MM.1S (cell line): ENCODE measurements around the gene TMEM187.

Source experiments
- DNase-seq: peaks from one replicate; pipeline ENCODE4 v3.0.0-alpha.2; 2015
- H2AFZ ChIP-seq: fragments of 300-600 bp; sonication (generic); 2 replicates; pipeline ENCODE4 v1.6.0; 2016; ENCODE audit warnings: antibody characterized with exemption, low read length
- H3F3A ChIP-seq: fragments of 300-600 bp; sonication (generic); 2 replicates; pipeline ENCODE4 v1.6.1; 2016; ENCODE audit warnings: mild to moderate bottlenecking, antibody characterized with exemption, low read length, moderate library complexity, mixed read lengths; ENCODE audit not compliant: insufficient read depth
- H3K27ac ChIP-seq: fragments of 300-600 bp; sonication (generic); 2 replicates; pipeline ENCODE4 v1.5.1; 2016; ENCODE audit warnings: mild to moderate bottlenecking, low read length
- H3K27me3 ChIP-seq: fragments of 300-600 bp; sonication (generic); replicated peaks from 2 replicates; pipeline ENCODE4 v1.6.0; 2016; ENCODE audit warnings: low read length; ENCODE audit not compliant: insufficient read depth
- H3K36me3 ChIP-seq: fragments of 300-600 bp; sonication (generic); replicated peaks from 2 replicates; pipeline ENCODE4 v1.6.1; 2016; ENCODE audit warnings: mild to moderate bottlenecking, low read length, mixed read lengths; ENCODE audit not compliant: insufficient read depth
- H3K4me1 ChIP-seq: fragments of 300-600 bp; sonication (generic); 2 replicates; pipeline ENCODE4 v1.6.1; 2016; ENCODE audit warnings: low read length, mixed read lengths
- H3K4me2 ChIP-seq: fragments of 300-600 bp; sonication (generic); 2 replicates; pipeline ENCODE4 v1.6.0; 2016; ENCODE audit warnings: low read depth, low read length
- H3K4me3 ChIP-seq: fragments of 300-600 bp; sonication (generic); 2 replicates; pipeline ENCODE4 v1.5.1; 2016; ENCODE audit warnings: low read length, mixed read lengths
- H3K79me2 ChIP-seq: fragments of 300-600 bp; sonication (generic); 2 replicates; pipeline ENCODE4 v1.6.1; 2016; ENCODE audit warnings: mixed run types, low read length, mixed read lengths
- H3K9ac ChIP-seq: fragments of 300-600 bp; sonication (generic); 2 replicates; pipeline ENCODE4 v1.6.1; 2016; ENCODE audit warnings: low read length, mixed read lengths
- H3K9me2 ChIP-seq: fragments of 300-600 bp; sonication (generic); replicated peaks from 2 replicates; pipeline ENCODE4 v1.6.1; 2016; ENCODE audit warnings: mild to moderate bottlenecking, low read length, mixed read lengths; ENCODE audit not compliant: insufficient read depth
- H3K9me3 ChIP-seq: fragments of 300-600 bp; sonication (generic); replicated peaks from 2 replicates; pipeline ENCODE4 v1.6.1; 2016; ENCODE audit warnings: mild to moderate bottlenecking, low read length, mixed read lengths; ENCODE audit not compliant: insufficient read depth
- H4K20me1 ChIP-seq: fragments of 300-600 bp; sonication (generic); 2 replicates; pipeline ENCODE4 v1.6.1; 2016; ENCODE audit warnings: mild to moderate bottlenecking, low read length, moderate library complexity, mixed read lengths; ENCODE audit not compliant: insufficient read depth
- CTCF ChIP-seq: fragments of 300-600 bp; sonication (generic); IDR thresholded peaks from 2 replicates; pipeline ENCODE4 v1.5.1; 2016; ENCODE audit warnings: antibody characterized with exemption, low read length, mixed read lengths
- EZH2 ChIP-seq: fragments of 300-600 bp; sonication (generic); optimal IDR thresholded peaks from 2 replicates; pipeline ENCODE3; 2017; ENCODE audit warnings: low read depth, mild to moderate bottlenecking, antibody characterized with exemption, low read length, mixed read lengths
- EZH2phosphoT487 ChIP-seq: fragments of 300-600 bp; sonication (generic); IDR thresholded peaks from 2 replicates; pipeline ENCODE4 v1.6.1; 2018; ENCODE audit warnings: antibody characterized with exemption, low read length

Gene TMEM187

GRCh38 chrX:153933748-153934147, 38.8 kb upstream of the TMEM187 start:
- H2AFZ ChIP-seq: no peak overlapping the region
- DNase-seq: no peak
- peak overlapping the region; percentile 72; the same call in 1 of the 2 replicates for H3K9ac ChIP-seq
- H3K4me2 ChIP-seq: peak overlapping the region; percentile 72
- no peaks in the 10 kb centered on the region for H3K9me3 ChIP-seq
- H3K79me2 ChIP-seq: peaks cover 41% of the 10 kb centered on the region
- no peak overlapping the region for H3K27ac ChIP-seq
- peak overlapping the region; percentile 70 for H3K4me3 ChIP-seq
- H3K4me1 ChIP-seq: peaks cover 8% of the 10 kb centered on the region; the same call in 1 of the 2 replicates
- no peaks in the 10 kb centered on the region for H3K36me3 ChIP-seq
- no peaks in the 10 kb centered on the region for H4K20me1 ChIP-seq
- TF ChIP-seq EZH2phosphoT487 (no peak), CTCF (no peak), EZH2 (no peak)
- H3K27me3 ChIP-seq: no peaks in the 10 kb centered on the region
- no peaks in the 10 kb centered on the region for H3K9me2 ChIP-seq
- H3F3A ChIP-seq: 0 out of 2 replicates have a peak, but pooled peaks cover 4% of the 10 kb centered on the region

- peaks cover 4% of the 10 kb centered on the region; the same call in 1 of the 2 replicates for H3K4me1 ChIP-seq
- no peaks in the 10 kb centered on the region for H3K27me3 ChIP-seq
- H2AFZ ChIP-seq: no peak overlapping the region
- H3K9me2 ChIP-seq: no peaks in the 10 kb centered on the region
- no peak overlapping the region for H3K27ac ChIP-seq
- no peak for DNase-seq
- peak overlapping the region; percentile 72 for H3K4me2 ChIP-seq
- H3K79me2 ChIP-seq: peaks cover 41% of the 10 kb centered on the region
- TF ChIP-seq CTCF (no peak), EZH2phosphoT487 (no peak)
- H3K9me3 ChIP-seq: no peaks in the 10 kb centered on the region
- H3K4me3 ChIP-seq: peak overlapping the region; percentile 70
- H3K9ac ChIP-seq: peak overlapping the region; percentile 72
- H3K36me3 ChIP-seq: no peaks in the 10 kb centered on the region
- 0 out of 2 replicates have a peak, but pooled peaks cover 4% of the 10 kb centered on the region for H3F3A ChIP-seq
- H4K20me1 ChIP-seq: no peaks in the 10 kb centered on the region
Measured at GRCh38 chrX:153934148-153934761, 38.3 kb upstream of the TMEM187 start.

- H3K27me3 ChIP-seq: no peaks in the 10 kb centered on the region
Measured at GRCh38 chrX:153934762-153935325, 37.7 kb upstream of the TMEM187 start, which contains the start of gene NAA10. Gene NAA10, minus strand, starts transcription at chrX:153935037. Its CDS starts 133 bp downstream, at chrX:153934904.

More at GRCh38 chrX:153934762-153935325, 37.7 kb upstream of the TMEM187 start, which contains the start of gene NAA10:
- no peaks in the 10 kb centered on the region for H3K4me1 ChIP-seq
- H3K4me3 ChIP-seq: peak within 1 kb of the TSS; percentile 70
- H4K20me1 ChIP-seq: no peaks in the 10 kb centered on the region
- no peak for TF ChIP-seq EZH2
- no peak for TF ChIP-seq CTCF
- no peak for TF ChIP-seq EZH2phosphoT487
- H3K9ac ChIP-seq: peak within 1 kb of the TSS; percentile 72
- H3K4me2 ChIP-seq: peak within 1 kb of the TSS; percentile 72
- no peaks in the 10 kb centered on the region for H3K9me2 ChIP-seq
- DNase-seq: peak; percentile 83
- H3K9me3 ChIP-seq: no peaks in the 10 kb centered on the region
- H2AFZ ChIP-seq: no peak within 1 kb of the TSS
- H3K79me2 ChIP-seq: peaks cover 41% of the 10 kb centered on the region
- no peaks in the 10 kb centered on the region for H3K36me3 ChIP-seq
- no peaks in the 10 kb centered on the region for H3F3A ChIP-seq
- H3K27ac ChIP-seq: no peak within 1 kb of the TSS
